Hepatocyte (in vitro differentiated cells): ENCODE data around the gene ALDH2. TPM values are rescaled to one million over a fixed set of nuclear protein-coding genes. Genes with fewer than 3 reads are reported as not detected.

ENCODE experiments used
- DNase-seq: peaks from one replicate; pipeline ENCODE4 v3.0.0-alpha.2; 2016; ENCODE audit warnings: low spot score
- H2AFZ ChIP-seq: fragments of 200-600 bp; sonication (generic); 2 replicates; pipeline ENCODE4 v1.6.0; 2016; ENCODE audit warnings: antibody characterized with exemption, mild to moderate bottlenecking
- H3K27ac ChIP-seq: fragments of 200-600 bp; sonication (generic); 2 replicates; pipeline ENCODE4 v1.5.1; 2016; ENCODE audit warnings: mild to moderate bottlenecking
- H3K27me3 ChIP-seq: fragments of 200-600 bp; sonication (generic); 2 replicates; pipeline ENCODE4 v1.6.1; 2016
- H3K36me3 ChIP-seq: fragments of 200-600 bp; sonication (generic); replicated peaks from 2 replicates; pipeline ENCODE4 v1.5.1; 2016; ENCODE audit warnings: low read depth; ENCODE audit not compliant: insufficient read depth
- H3K4me1 ChIP-seq: fragments of 200-600 bp; sonication (generic); 2 replicates; pipeline ENCODE4 v1.5.1; 2016; ENCODE audit warnings: mild to moderate bottlenecking, moderate library complexity; ENCODE audit not compliant: insufficient read depth
- H3K4me2 ChIP-seq: fragments of 200-600 bp; sonication (generic); 2 replicates; pipeline ENCODE4 v1.6.0; 2016
- H3K4me3 ChIP-seq: fragments of 200-600 bp; sonication (generic); 2 replicates; pipeline ENCODE4 v1.5.1; 2016; ENCODE audit warnings: mild to moderate bottlenecking
- H3K79me2 ChIP-seq: fragments of 200-600 bp; sonication (generic); 2 replicates; pipeline ENCODE4 v1.6.0; 2017; ENCODE audit warnings: mild to moderate bottlenecking
- H3K9me2 ChIP-seq: fragments of 200-600 bp; sonication (generic); replicated peaks from 2 replicates; pipeline ENCODE4 v1.6.0; 2017; ENCODE audit warnings: mild to moderate bottlenecking; ENCODE audit not compliant: insufficient read depth
- H3K9me3 ChIP-seq: fragments of 200-600 bp; sonication (generic); 2 replicates; pipeline ENCODE4 v1.5.1; 2016; ENCODE audit warnings: low read depth, mild to moderate bottlenecking
- H4K20me1 ChIP-seq: fragments of 200-600 bp; sonication (generic); 2 replicates; pipeline ENCODE4 v1.6.0; 2016; ENCODE audit warnings: mild to moderate bottlenecking; ENCODE audit not compliant: insufficient read depth, poor library complexity, severe bottlenecking
- CTCF ChIP-seq: fragments of 200-600 bp; sonication (generic); IDR thresholded peaks from 2 replicates; pipeline ENCODE4 v1.5.1; 2016; ENCODE audit warnings: antibody characterized with exemption, mild to moderate bottlenecking; ENCODE audit not compliant: poor library complexity
- EZH2 ChIP-seq: fragments of 200-600 bp; sonication (generic); IDR thresholded peaks from 2 replicates; pipeline ENCODE4 v1.6.1; 2016; ENCODE audit warnings: antibody characterized with exemption, mild to moderate bottlenecking, borderline replicate concordance
- EZH2phosphoT487 ChIP-seq: fragments of 200-600 bp; sonication (generic); IDR thresholded peaks from one replicate; pipeline ENCODE4 v1.6.1; 2018; ENCODE audit warnings: antibody characterized with exemption, mild to moderate bottlenecking, low read depth, moderate library complexity; ENCODE audit not compliant: unreplicated experiment, severe bottlenecking
- WGBS: methylation state at CpG from one replicate; pipeline ENCODE4 v1.1.6; 2016; ENCODE audit warnings: low lambda C conversion rate; ENCODE audit errors: missing lambda C conversion rate; 5-methylcytosine and 5-hydroxymethylcytosine counted together
- polyA plus RNA-seq: library from polyadenylated mRNA; unstranded; fragments of >200 nt; fragmentation: Nextera tagmentation; extraction: Ambion mirVana; gene quantifications from 2 replicates; pipeline ENCODE4 v1.2.1, GENCODE V29; 2016
- total RNA-seq: library from RNA; depleted of rRNA; stranded (reverse); fragments of >200 nt; gene quantifications from 2 replicates; pipeline ENCODE4 v1.2.3, GENCODE V29; 2014

ALDH2 gene
- total and polyA plus RNA-seq, 2 experiments from 2014 or later, result 126 to 203 TPM

GRCh38 chr12:111769599-111769998, 2.9 kb downstream of the ALDH2 start:
- TF ChIP-seq EZH2phosphoT487 (no peak), CTCF (no peak), EZH2 (no peak)
- H4K20me1 ChIP-seq, result peaks cover 16% of the 10 kb centered on the region
- H3K79me2 ChIP-seq, result peaks cover 63% of the 10 kb centered on the region
- H3K9me2 ChIP-seq, result no peaks in the 10 kb centered on the region
- no peak overlapping the region for H3K4me3 ChIP-seq
- no peaks in the 10 kb centered on the region for H3K27me3 ChIP-seq
- peak overlapping the region; percentile 93 for H3K4me2 ChIP-seq
- peaks cover 43% of the 10 kb centered on the region for H3K4me1 ChIP-seq
- DNase-seq, result no peak
- no peaks in the 10 kb centered on the region for H3K9me3 ChIP-seq
- no peak overlapping the region for H2AFZ ChIP-seq
- no peak overlapping the region for H3K27ac ChIP-seq
- H3K36me3 ChIP-seq, result no peaks in the 10 kb centered on the region
- WGBS, result 71% methylated on average over 8 of the region's 8 CpGs

GRCh38 chr12:111773801-111774551, 7.2 kb downstream of the ALDH2 start:
- Histone ChIP-seq H3K4me3 (no peak overlapping the region), H3K4me2 (peak overlapping the region; percentile 69), H4K20me1 (peaks cover 8% of the 10 kb centered on the region), H3K4me1 (peaks cover 61% of the 10 kb centered on the region), H3K27ac (peak overlapping the region; percentile 95), H2AFZ (no peak overlapping the region), H3K36me3 (no peaks in the 10 kb centered on the region), H3K27me3 (no peaks in the 10 kb centered on the region), H3K9me2 (no peaks in the 10 kb centered on the region), H3K9me3 (no peaks in the 10 kb centered on the region), H3K79me2 (peaks cover 66% of the 10 kb centered on the region)
- peak; percentile 76 for DNase-seq
- TF ChIP-seq EZH2 (no peak), EZH2phosphoT487 (no peak), CTCF (no peak)
- 9% methylated on average over 17 of the region's 17 CpGs for WGBS

- DNase-seq, result peak; percentile 89
- H3K79me2 ChIP-seq, result peaks cover 64% of the 10 kb centered on the region
- peak overlapping the region; percentile 69 for H3K4me2 ChIP-seq
- H3K27ac ChIP-seq, result peak overlapping the region; percentile 95
- no peaks in the 10 kb centered on the region for H3K9me3 ChIP-seq
- no peak overlapping the region for H2AFZ ChIP-seq
- H3K4me3 ChIP-seq, result no peak overlapping the region
- no peaks in the 10 kb centered on the region for H3K9me2 ChIP-seq
- TF ChIP-seq CTCF, result no peak
- H3K4me1 ChIP-seq, result peaks cover 57% of the 10 kb centered on the region
- no peaks in the 10 kb centered on the region for H4K20me1 ChIP-seq
- H3K27me3 ChIP-seq, result no peaks in the 10 kb centered on the region
- WGBS, result 26% methylated on average over 15 of the region's 15 CpGs
- H3K36me3 ChIP-seq, result no peaks in the 10 kb centered on the region
Measured at GRCh38 chr12:111775205-111776193, 8.8 kb downstream of the ALDH2 start.
